MM.1S (cell line): ENCODE measurements around the gene GPC5.

Experiments
- DNase-seq: peaks from one replicate; pipeline ENCODE4 v3.0.0-alpha.2; 2015
- H2AFZ ChIP-seq: fragments of 300-600 bp; sonication (generic); 2 replicates; pipeline ENCODE4 v1.6.0; 2016; ENCODE audit warnings: antibody characterized with exemption, low read length
- H3F3A ChIP-seq: fragments of 300-600 bp; sonication (generic); 2 replicates; pipeline ENCODE4 v1.6.1; 2016; ENCODE audit warnings: mild to moderate bottlenecking, antibody characterized with exemption, low read length, moderate library complexity, mixed read lengths; ENCODE audit not compliant: insufficient read depth
- H3K27ac ChIP-seq: fragments of 300-600 bp; sonication (generic); 2 replicates; pipeline ENCODE4 v1.5.1; 2016; ENCODE audit warnings: mild to moderate bottlenecking, low read length
- H3K27me3 ChIP-seq: fragments of 300-600 bp; sonication (generic); replicated peaks from 2 replicates; pipeline ENCODE4 v1.6.0; 2016; ENCODE audit warnings: low read length; ENCODE audit not compliant: insufficient read depth
- H3K36me3 ChIP-seq: fragments of 300-600 bp; sonication (generic); replicated peaks from 2 replicates; pipeline ENCODE4 v1.6.1; 2016; ENCODE audit warnings: mild to moderate bottlenecking, low read length, mixed read lengths; ENCODE audit not compliant: insufficient read depth
- H3K4me1 ChIP-seq: fragments of 300-600 bp; sonication (generic); 2 replicates; pipeline ENCODE4 v1.6.1; 2016; ENCODE audit warnings: low read length, mixed read lengths
- H3K4me2 ChIP-seq: fragments of 300-600 bp; sonication (generic); 2 replicates; pipeline ENCODE4 v1.6.0; 2016; ENCODE audit warnings: low read depth, low read length
- H3K4me3 ChIP-seq: fragments of 300-600 bp; sonication (generic); 2 replicates; pipeline ENCODE4 v1.5.1; 2016; ENCODE audit warnings: low read length, mixed read lengths
- H3K79me2 ChIP-seq: fragments of 300-600 bp; sonication (generic); 2 replicates; pipeline ENCODE4 v1.6.1; 2016; ENCODE audit warnings: mixed run types, low read length, mixed read lengths
- H3K9ac ChIP-seq: fragments of 300-600 bp; sonication (generic); 2 replicates; pipeline ENCODE4 v1.6.1; 2016; ENCODE audit warnings: low read length, mixed read lengths
- H3K9me2 ChIP-seq: fragments of 300-600 bp; sonication (generic); replicated peaks from 2 replicates; pipeline ENCODE4 v1.6.1; 2016; ENCODE audit warnings: mild to moderate bottlenecking, low read length, mixed read lengths; ENCODE audit not compliant: insufficient read depth
- H3K9me3 ChIP-seq: fragments of 300-600 bp; sonication (generic); replicated peaks from 2 replicates; pipeline ENCODE4 v1.6.1; 2016; ENCODE audit warnings: mild to moderate bottlenecking, low read length, mixed read lengths; ENCODE audit not compliant: insufficient read depth
- H4K20me1 ChIP-seq: fragments of 300-600 bp; sonication (generic); 2 replicates; pipeline ENCODE4 v1.6.1; 2016; ENCODE audit warnings: mild to moderate bottlenecking, low read length, moderate library complexity, mixed read lengths; ENCODE audit not compliant: insufficient read depth
- EZH2 ChIP-seq: fragments of 300-600 bp; sonication (generic); optimal IDR thresholded peaks from 2 replicates; pipeline ENCODE3; 2017; ENCODE audit warnings: low read depth, mild to moderate bottlenecking, antibody characterized with exemption, low read length, mixed read lengths
- EZH2phosphoT487 ChIP-seq: fragments of 300-600 bp; sonication (generic); IDR thresholded peaks from 2 replicates; pipeline ENCODE4 v1.6.1; 2018; ENCODE audit warnings: antibody characterized with exemption, low read length
- TF ChIP-seq, protein P1 (sequence below): fragments of 300-600 bp; sonication (generic); IDR thresholded peaks from 2 replicates; pipeline ENCODE4 v1.5.1; 2016; ENCODE audit warnings: antibody characterized with exemption, low read length, mixed read lengths

Gene GPC5

GRCh38 chr13:91825516-91825915, 427.1 kb downstream of the GPC5 start:
- no peaks in the 10 kb centered on the region for H3K36me3 ChIP-seq
- H3K27ac ChIP-seq: no peak overlapping the region
- no peaks in the 10 kb centered on the region for H3F3A ChIP-seq
- DNase-seq: no peak
- no peaks in the 10 kb centered on the region for H3K4me1 ChIP-seq
- no peak overlapping the region for H3K4me2 ChIP-seq
- H4K20me1 ChIP-seq: no peaks in the 10 kb centered on the region
- H3K4me3 ChIP-seq: no peak overlapping the region
- no peaks in the 10 kb centered on the region for H3K79me2 ChIP-seq
- TF ChIP-seq, protein P1, sequence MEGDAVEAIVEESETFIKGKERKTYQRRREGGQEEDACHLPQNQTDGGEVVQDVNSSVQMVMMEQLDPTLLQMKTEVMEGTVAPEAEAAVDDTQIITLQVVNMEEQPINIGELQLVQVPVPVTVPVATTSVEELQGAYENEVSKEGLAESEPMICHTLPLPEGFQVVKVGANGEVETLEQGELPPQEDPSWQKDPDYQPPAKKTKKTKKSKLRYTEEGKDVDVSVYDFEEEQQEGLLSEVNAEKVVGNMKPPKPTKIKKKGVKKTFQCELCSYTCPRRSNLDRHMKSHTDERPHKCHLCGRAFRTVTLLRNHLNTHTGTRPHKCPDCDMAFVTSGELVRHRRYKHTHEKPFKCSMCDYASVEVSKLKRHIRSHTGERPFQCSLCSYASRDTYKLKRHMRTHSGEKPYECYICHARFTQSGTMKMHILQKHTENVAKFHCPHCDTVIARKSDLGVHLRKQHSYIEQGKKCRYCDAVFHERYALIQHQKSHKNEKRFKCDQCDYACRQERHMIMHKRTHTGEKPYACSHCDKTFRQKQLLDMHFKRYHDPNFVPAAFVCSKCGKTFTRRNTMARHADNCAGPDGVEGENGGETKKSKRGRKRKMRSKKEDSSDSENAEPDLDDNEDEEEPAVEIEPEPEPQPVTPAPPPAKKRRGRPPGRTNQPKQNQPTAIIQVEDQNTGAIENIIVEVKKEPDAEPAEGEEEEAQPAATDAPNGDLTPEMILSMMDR: no peak
- no peak for TF ChIP-seq EZH2
- no peak for TF ChIP-seq EZH2phosphoT487
- no peaks in the 10 kb centered on the region for H3K27me3 ChIP-seq
- H3K9me3 ChIP-seq: no peaks in the 10 kb centered on the region
- no peak overlapping the region for H2AFZ ChIP-seq
- H3K9me2 ChIP-seq: no peaks in the 10 kb centered on the region
- no peak overlapping the region for H3K9ac ChIP-seq

DNA sequence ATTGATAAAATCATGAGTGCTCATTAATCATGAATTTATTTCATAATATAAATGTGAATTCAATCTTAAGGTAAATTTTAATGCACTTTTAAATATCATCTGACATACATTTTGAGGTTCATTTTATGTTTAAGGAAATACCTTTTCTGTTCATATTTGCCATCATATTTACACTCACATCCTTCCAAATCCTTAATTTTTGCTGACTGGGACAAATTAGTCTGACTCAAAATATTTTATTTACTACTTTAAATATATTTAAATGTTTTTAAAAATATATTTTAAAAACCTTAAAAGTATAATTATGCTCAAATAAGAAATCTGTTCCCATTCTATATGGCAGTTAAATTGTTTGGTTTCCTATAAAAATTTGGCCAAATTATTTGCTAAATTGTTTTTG, 438.1 kb downstream of the GPC5 start:
- H3F3A ChIP-seq: no peaks in the 10 kb centered on the region
- no peak overlapping the region for H3K27ac ChIP-seq
- TF ChIP-seq, protein P1: no peak
- TF ChIP-seq EZH2phosphoT487 (no peak), EZH2 (no peak)

GRCh38 chr13:91845612-91846011, 447.2 kb downstream of the GPC5 start:
- no peak overlapping the region for H3K4me2 ChIP-seq
- no peaks in the 10 kb centered on the region for H3K36me3 ChIP-seq
- no peak overlapping the region for H3K9ac ChIP-seq
- no peaks in the 10 kb centered on the region for H4K20me1 ChIP-seq
- H3K9me3 ChIP-seq: no peaks in the 10 kb centered on the region
- H3K4me1 ChIP-seq: no peaks in the 10 kb centered on the region
- no peak overlapping the region for H3K27ac ChIP-seq
- H3K9me2 ChIP-seq: no peaks in the 10 kb centered on the region
- TF ChIP-seq EZH2phosphoT487: no peak
- TF ChIP-seq EZH2: no peak
- no peak overlapping the region for H2AFZ ChIP-seq
- H3K4me3 ChIP-seq: no peak overlapping the region
- H3K79me2 ChIP-seq: no peaks in the 10 kb centered on the region
- DNase-seq: no peak
- no peaks in the 10 kb centered on the region for H3F3A ChIP-seq
- H3K27me3 ChIP-seq: no peaks in the 10 kb centered on the region

More for the DNA sequence above, 438.1 kb downstream of the GPC5 start:
- H3K4me1 ChIP-seq: no peaks in the 10 kb centered on the region
- H3K9ac ChIP-seq: no peak overlapping the region
- H3K36me3 ChIP-seq: no peaks in the 10 kb centered on the region
- no peak overlapping the region for H3K4me3 ChIP-seq
- H3K27me3 ChIP-seq: no peaks in the 10 kb centered on the region
- no peak for DNase-seq
- no peaks in the 10 kb centered on the region for H4K20me1 ChIP-seq
- no peak overlapping the region for H3K4me2 ChIP-seq
- H2AFZ ChIP-seq: no peak overlapping the region
- no peaks in the 10 kb centered on the region for H3K9me3 ChIP-seq
- H3K79me2 ChIP-seq: no peaks in the 10 kb centered on the region
- no peaks in the 10 kb centered on the region for H3K9me2 ChIP-seq

DNA sequence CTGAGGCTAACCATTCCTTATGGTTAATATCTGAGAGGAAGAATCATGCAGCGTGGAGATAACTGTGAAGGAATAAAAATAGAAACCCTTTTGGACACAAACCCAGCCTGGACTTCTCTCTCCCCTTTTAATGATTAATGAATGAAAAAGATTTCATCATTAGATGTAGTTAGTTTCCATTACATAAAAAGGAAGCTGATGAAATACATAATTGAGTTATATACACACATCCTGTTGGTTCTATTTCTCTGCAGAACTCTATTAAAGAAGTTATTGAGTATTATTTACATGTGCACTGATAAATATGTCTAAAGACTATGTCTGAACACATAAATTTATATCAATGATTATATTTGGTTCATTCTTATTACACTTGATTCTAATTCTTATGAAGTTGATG, 465.3 kb downstream of the GPC5 start:
- Histone ChIP-seq H3K36me3 (no peaks in the 10 kb centered on the region), H3K27ac (no peak overlapping the region), H3K9ac (no peak overlapping the region), H3K4me2 (no peak overlapping the region), H3K9me2 (no peaks in the 10 kb centered on the region), H3K9me3 (no peaks in the 10 kb centered on the region), H3F3A (no peaks in the 10 kb centered on the region), H4K20me1 (no peaks in the 10 kb centered on the region), H3K4me3 (no peak overlapping the region), H3K79me2 (no peaks in the 10 kb centered on the region), H2AFZ (no peak overlapping the region), H3K4me1 (no peaks in the 10 kb centered on the region), H3K27me3 (no peaks in the 10 kb centered on the region)
- TF ChIP-seq EZH2phosphoT487 (no peak), EZH2 (no peak)
- TF ChIP-seq, protein P1: no peak
- DNase-seq: no peak
